K562 (cell line): ENCODE data around the gene PPP1R3E. TPM values are rescaled to one million over a fixed set of nuclear protein-coding genes. Genes with fewer than 3 reads are reported as not detected.

Experiments used
- CXXC5 ChIP-seq: fragments of 250-450 bp; sonication (Bioruptor Pico); IDR thresholded peaks from 2 replicates; pipeline ENCODE4 v1.8.0; 2022; ENCODE audit warnings: inconsistent platforms, mild to moderate bottlenecking, moderate library complexity
- EHMT2 ChIP-seq: fragments of 450-650 bp; IDR thresholded peaks from 2 replicates; pipeline ENCODE4 v1.6.1; 2018; ENCODE audit warnings: antibody characterized with exemption
- EWSR1 ChIP-seq: fragments of 450-650 bp; IDR thresholded peaks from 2 replicates; pipeline ENCODE4 v1.6.1; 2018; ENCODE audit warnings: borderline replicate concordance, mild to moderate bottlenecking, low read depth, moderate library complexity; ENCODE audit not compliant: partially characterized antibody
- GATAD2A ChIP-seq: fragments of 450-650 bp; IDR thresholded peaks from 2 replicates; pipeline ENCODE4 v1.6.1; 2017
- HDAC2 ChIP-seq: fragments of 450-650 bp; IDR thresholded peaks from 2 replicates; pipeline ENCODE4 v1.6.1; 2016; ENCODE audit warnings: mild to moderate bottlenecking
- HMG20B ChIP-seq: fragments of 250-450 bp; sonication (Bioruptor Pico); IDR thresholded peaks from 2 replicates; pipeline ENCODE4 v1.5.0; 2021; ENCODE audit warnings: mild to moderate bottlenecking
- KDM1A ChIP-seq, 2 experiments: fragments of 450-650 bp; IDR thresholded peaks; 2 replicates each; pipeline ENCODE4 v1.6.1; 2016; ENCODE audit warnings: mild to moderate bottlenecking in 2 of 2
- MAZ ChIP-seq, 2 experiments: fragments of 450-650 bp in 1 of 2; sonication (generic) in 1 of 2; formaldehyde crosslinking; IDR thresholded peaks in 1 of 2; conservative IDR thresholded peaks in 1 of 2; 2 replicates each; pipeline versions ENCODE4 v1.4.0 to v1.5.0; 2020; ENCODE audit warnings: mild to moderate bottlenecking in 1 of 2, missing genetic modification reagents in 1 of 2
- MCM3 ChIP-seq: fragments of 450-650 bp; IDR thresholded peaks from 2 replicates; pipeline ENCODE4 v1.6.1; 2016
- MTA3 ChIP-seq: fragments of 450-650 bp; formaldehyde crosslinking; IDR thresholded peaks from 2 replicates; pipeline ENCODE4 v1.6.1; 2017; ENCODE audit warnings: mild to moderate bottlenecking, borderline replicate concordance
- NFXL1 ChIP-seq: fragments of 450-650 bp; formaldehyde crosslinking; IDR thresholded peaks from 2 replicates; pipeline ENCODE4 v1.4.0; 2021; ENCODE audit warnings: mild to moderate bottlenecking
- NR2C1 ChIP-seq, 2 experiments: fragments of 450-650 bp; IDR thresholded peaks; 2 replicates each; pipeline ENCODE4 v1.6.1; 2017; ENCODE audit warnings: mild to moderate bottlenecking in 2 of 2, antibody characterized with exemption in 1 of 2, inconsistent platforms in 1 of 2, missing compliant biosample characterization in 1 of 2, missing genetic modification characterization in 1 of 2
- POLR2AphosphoS2 ChIP-seq: IDR thresholded peaks from 2 replicates; pipeline ENCODE4 v1.6.1; 2012; ENCODE audit warnings: low read length, improper control_type of control experiment
- SRSF3 ChIP-seq: fragments of 200-400 bp; formaldehyde crosslinking; IDR thresholded peaks from 2 replicates; pipeline ENCODE4 v1.6.1; 2016; ENCODE audit warnings: mild to moderate bottlenecking, low read length, moderate library complexity; ENCODE audit not compliant: insufficient read depth
- SRSF7 ChIP-seq: fragments of 200-400 bp; formaldehyde crosslinking; optimal IDR thresholded peaks from 2 replicates; pipeline ENCODE3; 2017; ENCODE audit warnings: mild to moderate bottlenecking, low read depth, low read length
- TCF7 ChIP-seq: sonication (generic); IDR thresholded peaks from 2 replicates; pipeline ENCODE4 v1.6.1; 2016; ENCODE audit warnings: antibody characterized with exemption, borderline replicate concordance
- polyA plus RNA-seq, 8 experiments: library from polyadenylated mRNA; depleted of rRNA in 4 of 8; stranded (reverse) in 5 of 8; unstranded in 3 of 8; fragments of >200 nt; fragmentation: Nextera tagmentation in 2 of 8; fragmentation: Illumina TruSeq in 1 of 8; extraction: Ambion mirVana in 2 of 8; extraction: Trizol in 1 of 8; gene quantifications; 2 replicates each; pipeline versions ENCODE4 v1.2.1 to v1.2.3, GENCODE V29; 2011 to 2014; ENCODE audit warnings: inconsistent platforms in 1 of 8, missing spikeins in 1 of 8
- total RNA-seq, 7 experiments: library from RNA; depleted of rRNA in 6 of 7; stranded (reverse); fragments of >200 nt in 6 of 7; fragmentation: Illumina TruSeq in 2 of 7; extraction: Trizol in 2 of 7; gene quantifications; 2 replicates each; pipeline versions ENCODE4 v1.2.1 to v1.2.3, GENCODE V29; 2011 to 2021; ENCODE audit warnings: low replicate concordance in 1 of 7
- TF ChIP-seq, protein P1 (sequence below): fragments of 250-450 bp; sonication (Bioruptor Pico); IDR thresholded peaks from 2 replicates; pipeline ENCODE4 v1.8.0; 2022; ENCODE audit warnings: inconsistent platforms, mild to moderate bottlenecking, moderate library complexity, borderline replicate concordance
- TF ChIP-seq, protein P2 (sequence below): fragments of 200-800 bp; sonication (Bioruptor generic); IDR thresholded peaks from 2 replicates; pipeline ENCODE4 v1.6.1; 2016; ENCODE audit warnings: missing genetic modification characterization, missing compliant biosample characterization
- TF ChIP-seq, protein P3 (sequence below): fragments of 200-800 bp; sonication (Bioruptor generic); IDR thresholded peaks from 2 replicates; pipeline ENCODE4 v1.6.1; 2017; ENCODE audit warnings: missing genetic modification characterization, missing compliant biosample characterization

PPP1R3E gene
- total and polyA plus RNA-seq, 9 of the 15 experiments (the other 6 are each of a cell fraction or from before 2014, with no cell fraction given), result 3.2 to 18.4 (median 7.6) TPM

GRCh38 chr14:23294734-23295561 lies 7.7 kb downstream of the PPP1R3E start (continued):
- TF ChIP-seq, protein P1, sequence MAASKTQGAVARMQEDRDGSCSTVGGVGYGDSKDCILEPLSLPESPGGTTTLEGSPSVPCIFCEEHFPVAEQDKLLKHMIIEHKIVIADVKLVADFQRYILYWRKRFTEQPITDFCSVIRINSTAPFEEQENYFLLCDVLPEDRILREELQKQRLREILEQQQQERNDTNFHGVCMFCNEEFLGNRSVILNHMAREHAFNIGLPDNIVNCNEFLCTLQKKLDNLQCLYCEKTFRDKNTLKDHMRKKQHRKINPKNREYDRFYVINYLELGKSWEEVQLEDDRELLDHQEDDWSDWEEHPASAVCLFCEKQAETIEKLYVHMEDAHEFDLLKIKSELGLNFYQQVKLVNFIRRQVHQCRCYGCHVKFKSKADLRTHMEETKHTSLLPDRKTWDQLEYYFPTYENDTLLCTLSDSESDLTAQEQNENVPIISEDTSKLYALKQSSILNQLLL (CRISPR knock-in tag), result no peak
- TF ChIP-seq MTA3 (peak; percentile 42; the same call in 1 of the 2 replicates), MCM3 (no peak), HMG20B (no peak), POLR2AphosphoS2 (peak; percentile 5; the same call in 1 of the 2 replicates), MAZ (CRISPR knock-in tag; conservative IDR thresholded peaks at IDR 0.05 in 1 of 2, IDR thresholded peaks at IDR 0.05 in 1 of 2) (peak in 1 of 2 experiments; percentile 48; a peak in 2 of 4 replicates), SRSF7 (no peak), SRSF3 (no peak), CXXC5 (CRISPR knock-in tag) (peak; percentile 59), TCF7 (no peak), NR2C1 (IDR thresholded peaks at IDR 0.05) (no peak), NR2C1 (tag; IDR thresholded peaks at IDR 0.05) (0 out of 2 replicates have a peak, but pooled peaks have one; percentile 15), KDM1A (IDR thresholded peaks at IDR 0.05) (peak in 1 of 2 experiments; percentile 37; a peak in 1 of 4 replicates), HDAC2 (peak; percentile 50; the same call in 1 of the 2 replicates), EWSR1 (no peak), GATAD2A (peak; percentile 73; the same call in 1 of the 2 replicates), NFXL1 (no peak), EHMT2 (0 out of 2 replicates have a peak, but pooled peaks have one; percentile 17)
- TF ChIP-seq, protein P2, sequence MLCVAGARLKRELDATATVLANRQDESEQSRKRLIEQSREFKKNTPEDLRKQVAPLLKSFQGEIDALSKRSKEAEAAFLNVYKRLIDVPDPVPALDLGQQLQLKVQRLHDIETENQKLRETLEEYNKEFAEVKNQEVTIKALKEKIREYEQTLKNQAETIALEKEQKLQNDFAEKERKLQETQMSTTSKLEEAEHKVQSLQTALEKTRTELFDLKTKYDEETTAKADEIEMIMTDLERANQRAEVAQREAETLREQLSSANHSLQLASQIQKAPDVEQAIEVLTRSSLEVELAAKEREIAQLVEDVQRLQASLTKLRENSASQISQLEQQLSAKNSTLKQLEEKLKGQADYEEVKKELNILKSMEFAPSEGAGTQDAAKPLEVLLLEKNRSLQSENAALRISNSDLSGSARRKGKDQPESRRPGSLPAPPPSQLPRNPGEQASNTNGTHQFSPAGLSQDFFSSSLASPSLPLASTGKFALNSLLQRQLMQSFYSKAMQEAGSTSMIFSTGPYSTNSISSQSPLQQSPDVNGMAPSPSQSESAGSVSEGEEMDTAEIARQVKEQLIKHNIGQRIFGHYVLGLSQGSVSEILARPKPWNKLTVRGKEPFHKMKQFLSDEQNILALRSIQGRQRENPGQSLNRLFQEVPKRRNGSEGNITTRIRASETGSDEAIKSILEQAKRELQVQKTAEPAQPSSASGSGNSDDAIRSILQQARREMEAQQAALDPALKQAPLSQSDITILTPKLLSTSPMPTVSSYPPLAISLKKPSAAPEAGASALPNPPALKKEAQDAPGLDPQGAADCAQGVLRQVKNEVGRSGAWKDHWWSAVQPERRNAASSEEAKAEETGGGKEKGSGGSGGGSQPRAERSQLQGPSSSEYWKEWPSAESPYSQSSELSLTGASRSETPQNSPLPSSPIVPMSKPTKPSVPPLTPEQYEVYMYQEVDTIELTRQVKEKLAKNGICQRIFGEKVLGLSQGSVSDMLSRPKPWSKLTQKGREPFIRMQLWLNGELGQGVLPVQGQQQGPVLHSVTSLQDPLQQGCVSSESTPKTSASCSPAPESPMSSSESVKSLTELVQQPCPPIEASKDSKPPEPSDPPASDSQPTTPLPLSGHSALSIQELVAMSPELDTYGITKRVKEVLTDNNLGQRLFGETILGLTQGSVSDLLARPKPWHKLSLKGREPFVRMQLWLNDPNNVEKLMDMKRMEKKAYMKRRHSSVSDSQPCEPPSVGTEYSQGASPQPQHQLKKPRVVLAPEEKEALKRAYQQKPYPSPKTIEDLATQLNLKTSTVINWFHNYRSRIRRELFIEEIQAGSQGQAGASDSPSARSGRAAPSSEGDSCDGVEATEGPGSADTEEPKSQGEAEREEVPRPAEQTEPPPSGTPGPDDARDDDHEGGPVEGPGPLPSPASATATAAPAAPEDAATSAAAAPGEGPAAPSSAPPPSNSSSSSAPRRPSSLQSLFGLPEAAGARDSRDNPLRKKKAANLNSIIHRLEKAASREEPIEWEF, result no peak
- TF ChIP-seq, protein P3, sequence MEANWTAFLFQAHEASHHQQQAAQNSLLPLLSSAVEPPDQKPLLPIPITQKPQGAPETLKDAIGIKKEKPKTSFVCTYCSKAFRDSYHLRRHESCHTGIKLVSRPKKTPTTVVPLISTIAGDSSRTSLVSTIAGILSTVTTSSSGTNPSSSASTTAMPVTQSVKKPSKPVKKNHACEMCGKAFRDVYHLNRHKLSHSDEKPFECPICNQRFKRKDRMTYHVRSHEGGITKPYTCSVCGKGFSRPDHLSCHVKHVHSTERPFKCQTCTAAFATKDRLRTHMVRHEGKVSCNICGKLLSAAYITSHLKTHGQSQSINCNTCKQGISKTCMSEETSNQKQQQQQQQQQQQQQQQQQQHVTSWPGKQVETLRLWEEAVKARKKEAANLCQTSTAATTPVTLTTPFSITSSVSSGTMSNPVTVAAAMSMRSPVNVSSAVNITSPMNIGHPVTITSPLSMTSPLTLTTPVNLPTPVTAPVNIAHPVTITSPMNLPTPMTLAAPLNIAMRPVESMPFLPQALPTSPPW, result peak; percentile 82
